Coronary artery (tissue), 2 donors: ENCODE results near the gene PCSK5.
"Not testable (repeated sequence)": the region's sequence is repeated elsewhere in the genome, so short reads cannot be mapped to it uniquely, and the experiment has no call there.

Experiments
- DNase-seq: peaks from one replicate; pipeline ENCODE4 v3.0.0-alpha.2; 2017; ENCODE audit warnings: low spot score
- H3K27ac ChIP-seq, 2 donors: fragments of 200-600 bp; sonication (generic); one replicate each; pipeline ENCODE4 v1.5.1; 2016 to 2019
- H3K4me3 ChIP-seq: fragments of 200-600 bp; sonication (generic); 2 replicates; pipeline ENCODE4 v1.5.1; 2016; ENCODE audit warnings: mild to moderate bottlenecking, moderate library complexity
- TF ChIP-seq, protein P1 (sequence below): fragments of 200-600 bp; sonication (generic); IDR thresholded peaks from one replicate; pipeline ENCODE4 v1.5.1; 2019; ENCODE audit warnings: antibody characterized with exemption

The PCSK5 gene

DNA sequence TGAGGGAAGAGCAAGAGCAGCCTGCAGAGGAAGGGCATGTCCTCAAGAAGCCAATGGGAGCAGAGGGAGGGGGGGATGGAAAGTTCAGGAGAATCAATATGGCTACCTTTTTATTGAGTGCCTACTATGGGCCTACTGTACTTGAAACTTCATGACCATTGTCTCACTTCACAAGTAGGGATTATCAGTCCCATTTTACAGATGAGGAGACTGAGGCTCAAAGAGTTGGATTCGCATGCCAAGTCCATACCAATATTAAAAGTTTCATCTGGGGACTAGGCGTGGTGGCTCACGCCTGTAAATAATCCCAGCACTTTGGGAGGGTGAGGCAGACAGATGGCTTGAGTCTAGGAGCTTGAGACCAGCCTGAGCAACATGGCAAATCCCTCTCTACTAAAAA lies 463.7 kb downstream of the PCSK5 start:
- H3K27ac ChIP-seq = no peak overlapping the region
- DNase-seq = no peak
- no peak overlapping the region for H3K4me3 ChIP-seq
- TF ChIP-seq, protein P1, sequence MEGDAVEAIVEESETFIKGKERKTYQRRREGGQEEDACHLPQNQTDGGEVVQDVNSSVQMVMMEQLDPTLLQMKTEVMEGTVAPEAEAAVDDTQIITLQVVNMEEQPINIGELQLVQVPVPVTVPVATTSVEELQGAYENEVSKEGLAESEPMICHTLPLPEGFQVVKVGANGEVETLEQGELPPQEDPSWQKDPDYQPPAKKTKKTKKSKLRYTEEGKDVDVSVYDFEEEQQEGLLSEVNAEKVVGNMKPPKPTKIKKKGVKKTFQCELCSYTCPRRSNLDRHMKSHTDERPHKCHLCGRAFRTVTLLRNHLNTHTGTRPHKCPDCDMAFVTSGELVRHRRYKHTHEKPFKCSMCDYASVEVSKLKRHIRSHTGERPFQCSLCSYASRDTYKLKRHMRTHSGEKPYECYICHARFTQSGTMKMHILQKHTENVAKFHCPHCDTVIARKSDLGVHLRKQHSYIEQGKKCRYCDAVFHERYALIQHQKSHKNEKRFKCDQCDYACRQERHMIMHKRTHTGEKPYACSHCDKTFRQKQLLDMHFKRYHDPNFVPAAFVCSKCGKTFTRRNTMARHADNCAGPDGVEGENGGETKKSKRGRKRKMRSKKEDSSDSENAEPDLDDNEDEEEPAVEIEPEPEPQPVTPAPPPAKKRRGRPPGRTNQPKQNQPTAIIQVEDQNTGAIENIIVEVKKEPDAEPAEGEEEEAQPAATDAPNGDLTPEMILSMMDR = no peak

DNA sequence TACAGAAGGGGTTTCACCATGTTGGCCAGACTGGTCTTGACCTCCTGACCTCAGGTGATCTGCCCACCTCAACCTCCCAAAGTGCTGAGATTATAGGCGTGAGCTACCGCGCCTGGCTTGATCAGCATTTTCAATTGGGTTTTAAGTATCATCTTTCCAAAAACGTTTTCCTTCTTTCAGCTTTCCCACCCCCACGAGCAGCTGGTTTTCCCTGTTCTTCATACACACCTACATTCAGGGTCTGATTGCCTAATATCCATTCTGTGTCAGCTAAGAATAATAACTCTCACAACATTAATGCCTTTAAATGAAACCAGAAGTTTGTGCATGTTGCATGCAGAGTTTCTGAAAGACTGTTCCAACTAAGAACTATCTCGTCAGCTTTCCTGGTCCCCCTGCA lies 465.4 kb downstream of the PCSK5 start:
- H3K4me3 ChIP-seq = no peak overlapping the region
- no peak for DNase-seq
- TF ChIP-seq, protein P1 = no peak
- no peak overlapping the region for H3K27ac ChIP-seq

DNA sequence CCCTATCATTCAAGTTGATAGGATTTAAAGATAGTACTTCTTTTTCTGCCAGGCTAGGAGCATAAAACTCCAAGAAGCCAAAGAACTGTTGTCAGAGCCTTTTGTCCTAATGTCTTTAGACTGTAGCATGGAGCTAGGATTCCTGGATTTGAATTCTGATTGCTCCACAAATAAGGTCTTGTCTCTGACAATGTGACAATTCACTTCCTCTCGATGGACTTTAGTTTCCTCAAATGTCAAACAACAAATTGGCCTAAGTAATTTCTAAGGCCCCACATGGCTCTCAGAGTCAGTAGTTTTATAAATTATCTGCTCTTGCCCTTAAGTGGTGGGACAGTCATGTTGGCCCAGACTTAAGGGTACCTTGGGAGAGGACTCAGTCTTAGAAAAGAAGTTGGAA lies 467.1 kb downstream of the PCSK5 start:
- no peak overlapping the region for H3K27ac ChIP-seq
- no peak for DNase-seq
- TF ChIP-seq, protein P1 = no peak
- no peak overlapping the region for H3K4me3 ChIP-seq

DNA sequence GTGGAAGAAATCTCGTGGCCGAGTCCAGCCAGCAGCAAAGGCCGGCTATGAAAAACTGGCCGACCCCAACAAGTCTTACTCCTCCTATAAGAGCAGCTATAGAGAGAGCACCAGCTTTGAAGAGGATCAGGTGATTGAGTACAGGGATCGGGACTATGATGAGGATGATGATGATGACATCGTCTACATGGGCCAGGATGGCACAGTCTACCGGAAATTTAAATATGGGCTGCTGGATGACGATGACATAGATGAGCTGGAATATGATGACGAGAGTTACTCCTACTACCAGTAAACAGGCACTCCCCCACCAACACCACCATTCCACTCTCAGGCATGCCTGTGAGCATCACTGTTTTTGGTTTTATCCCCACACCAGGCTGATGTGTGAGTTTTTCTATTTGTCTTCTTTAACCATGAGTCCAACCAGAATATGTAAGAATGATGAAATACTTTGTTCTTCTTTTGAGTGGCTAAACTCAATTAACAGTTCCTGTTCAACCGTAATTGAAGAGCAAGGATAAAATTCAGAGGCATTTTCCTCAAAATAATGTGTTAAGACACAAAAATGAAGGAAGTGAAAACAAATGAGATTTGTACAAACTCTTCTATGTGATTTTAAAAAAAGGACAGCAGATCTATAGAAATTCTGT lies 468.3 kb downstream of the PCSK5 start:
- no peak for DNase-seq
- H3K4me3 ChIP-seq = no peak overlapping the region
- no peak overlapping the region for H3K27ac ChIP-seq
- TF ChIP-seq, protein P1 = no peak

DNA sequence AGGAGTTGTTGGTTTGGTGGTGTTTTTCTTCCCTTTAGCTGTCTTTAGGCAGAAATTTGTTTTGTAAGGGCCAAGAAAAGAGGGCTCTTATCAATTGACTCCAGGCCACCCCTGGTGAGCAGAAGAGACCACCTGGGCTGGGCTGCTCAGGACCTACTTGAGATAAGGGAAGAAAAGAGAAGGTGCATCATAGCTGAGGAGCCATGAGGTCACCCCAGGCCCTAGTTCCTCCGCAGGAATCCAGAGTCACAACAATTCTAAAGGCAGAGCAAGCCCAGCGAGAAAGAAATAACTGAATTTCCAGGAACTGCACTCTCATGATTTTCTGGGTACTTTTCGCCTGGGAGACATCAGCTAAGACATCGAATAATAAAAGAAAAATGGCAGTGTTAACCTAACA lies 468.9 kb downstream of the PCSK5 start:
- Histone ChIP-seq H3K4me3 (no peak overlapping the region), H3K27ac (no peak overlapping the region)
- TF ChIP-seq, protein P1 = no peak
- no peak for DNase-seq

DNA sequence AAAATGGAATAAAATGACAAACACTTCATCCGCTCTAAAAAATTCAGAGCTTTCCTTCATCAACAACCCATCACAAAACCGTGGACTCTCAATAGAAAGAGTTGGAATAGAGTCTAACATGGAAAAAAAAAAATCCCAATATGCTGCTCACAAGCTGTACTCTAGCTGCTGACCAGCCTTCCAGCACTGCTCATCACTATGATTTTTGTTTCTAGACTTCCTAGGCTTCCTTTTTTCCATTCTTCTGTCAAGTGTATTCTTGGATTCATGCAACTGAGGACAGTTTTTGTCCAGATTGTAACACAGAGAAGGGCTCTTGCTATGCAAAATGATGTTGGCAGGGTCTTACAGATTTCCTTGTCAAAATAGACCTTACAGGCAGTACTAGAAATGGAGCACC lies 469.3 kb downstream of the PCSK5 start:
- H3K4me3 ChIP-seq = no peak overlapping the region
- DNase-seq = no peak
- no peak overlapping the region for H3K27ac ChIP-seq
- TF ChIP-seq, protein P1 = no peak

DNA sequence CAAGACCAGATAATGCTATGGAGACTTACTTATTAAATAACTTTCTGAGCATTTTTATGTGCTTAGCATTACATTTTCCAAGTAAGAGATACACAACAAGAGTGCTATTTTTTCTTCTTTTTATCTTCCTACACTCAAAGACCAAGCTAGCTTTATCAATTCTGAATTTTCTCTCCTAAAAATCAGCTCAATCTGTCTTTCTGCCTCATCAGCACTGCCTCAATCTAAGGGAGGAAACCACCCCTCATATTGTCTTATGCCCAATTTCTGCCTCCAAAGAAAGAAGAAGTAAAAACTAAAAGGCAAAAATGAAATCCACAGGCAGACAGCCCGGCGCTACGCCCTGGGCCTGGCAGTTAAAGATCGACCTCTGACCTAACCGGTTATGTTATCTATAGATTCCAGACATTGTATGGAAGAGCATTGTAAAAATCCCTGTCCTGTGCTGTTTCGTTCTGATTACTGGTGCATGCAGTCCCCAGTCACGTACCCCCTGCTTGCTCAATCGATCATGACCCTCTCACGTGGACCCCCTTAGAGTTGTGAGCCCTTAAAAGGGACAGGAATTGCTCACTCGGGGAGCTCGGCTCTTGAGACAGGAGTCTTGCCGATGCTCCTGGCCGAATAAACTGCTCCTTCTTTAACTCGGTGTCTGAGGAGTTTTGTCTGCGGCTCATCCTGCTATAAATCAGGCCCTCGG lies 472.0 kb downstream of the PCSK5 start:
- not testable (repeated sequence) for H3K27ac ChIP-seq, DNase-seq, H3K4me3 ChIP-seq
